ENCODE results near the gene SP6. TPM values are rescaled to one million over a fixed set of nuclear protein-coding genes. Genes with fewer than 3 reads are reported as not detected.

The SP6 gene
- total RNA-seq, 1 donor from 2014 or later, result 0.08 TPM

GRCh38 chr17:47820033-47820789, 30.8 kb downstream of the SP6 start:
- intact Hi-C loops (cut with DNase I), result no loop called here
- DNase-seq (no peak), ATAC-seq (ENCODE audit: poor library complexity) (peak; percentile 6)

DNA sequence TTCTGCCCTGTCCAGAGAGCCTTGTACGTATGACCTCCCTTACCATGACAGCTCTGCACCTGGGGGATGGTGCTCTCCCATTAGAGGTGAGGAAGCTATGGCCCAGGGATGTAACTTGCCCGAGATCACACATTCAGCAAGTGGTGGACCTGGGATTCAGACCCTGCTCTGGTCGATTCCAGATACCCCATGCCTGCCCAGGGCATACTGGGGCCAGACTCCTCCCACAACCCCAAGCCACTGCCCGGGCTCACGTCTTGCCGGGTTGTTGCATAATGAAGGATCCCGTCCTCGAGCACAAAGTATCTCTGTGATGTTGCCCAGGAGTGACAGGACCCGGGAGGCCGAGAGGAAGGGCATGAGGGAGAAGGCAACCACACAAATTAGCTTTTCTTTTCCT, 31.5 kb downstream of the SP6 start:
- DNase-seq, result no peak
- intact Hi-C loops (cut with DNase I), result no loop called here
- no peak for ATAC-seq (ENCODE audit: poor library complexity)

DNA sequence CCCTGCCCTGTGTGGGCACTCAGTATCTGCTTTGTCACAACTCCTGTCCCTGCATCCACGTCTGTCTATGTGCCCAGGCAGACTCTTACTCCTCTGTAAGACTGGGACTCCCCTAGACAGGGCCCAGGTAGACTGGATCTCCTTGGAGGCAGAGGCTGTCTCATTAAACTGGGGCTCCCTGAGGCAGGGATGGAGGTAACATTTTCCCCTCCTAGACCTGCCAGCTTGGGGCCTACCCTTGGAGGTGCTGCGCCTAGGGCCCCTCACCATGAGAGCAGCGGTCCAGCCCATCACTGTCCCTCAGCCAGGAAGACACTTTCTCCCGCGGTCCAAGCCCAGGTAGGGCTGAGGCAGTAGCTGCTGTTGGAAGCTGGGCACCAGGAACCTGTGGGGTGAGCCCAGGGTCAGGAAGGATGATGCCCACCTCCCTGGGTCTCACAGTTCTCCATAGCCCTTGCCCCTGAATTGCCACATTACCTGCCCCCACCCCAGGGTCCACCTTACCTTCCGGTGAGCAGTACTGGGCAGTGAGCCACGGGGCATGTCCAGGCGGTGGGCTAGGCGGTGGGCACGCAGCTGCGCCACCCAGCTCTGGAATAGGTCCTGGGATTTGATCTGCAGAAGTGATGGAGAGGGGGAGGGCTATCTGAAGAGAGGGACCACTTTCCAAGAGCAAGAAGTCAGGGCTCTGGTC, 32.8 kb downstream of the SP6 start:
- DNase-seq (no peak), ATAC-seq (ENCODE audit: poor library complexity) (no peak)
- intact Hi-C loops (cut with DNase I), result no loop called here

DNA sequence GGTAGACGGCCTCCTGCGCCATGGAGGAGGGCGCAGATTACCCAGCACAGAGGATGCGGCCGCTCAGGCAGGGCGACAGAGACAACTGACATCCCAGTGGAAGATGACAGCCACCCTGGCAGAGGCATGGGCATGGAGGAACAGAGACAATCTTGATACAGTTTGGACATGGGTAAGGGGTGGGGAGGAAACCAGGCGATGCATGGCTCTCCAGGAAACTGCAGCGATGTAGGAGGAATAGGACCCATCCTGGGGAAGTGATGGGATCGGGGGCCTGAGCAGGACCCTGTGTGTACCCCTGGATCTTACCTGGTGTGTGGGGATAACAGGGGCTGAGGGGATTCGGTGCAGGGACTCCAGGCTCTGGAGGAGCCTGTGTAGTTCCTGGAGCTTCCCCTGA, 34.0 kb downstream of the SP6 start:
- ATAC-seq (ENCODE audit: poor library complexity) (no peak), DNase-seq (no peak)
- intact Hi-C loops (cut with DNase I), result no loop called here

- ATAC-seq (ENCODE audit: poor library complexity) (no peak), DNase-seq (no peak)
- intact Hi-C loops (cut with DNase I), result no loop called here
Measured at GRCh38 chr17:47816111-47816735, 34.7 kb downstream of the SP6 start.

- DNase-seq (no peak), ATAC-seq (ENCODE audit: poor library complexity) (no peak)
- intact Hi-C loops (cut with DNase I), result no loop called here
Measured at GRCh38 chr17:47815106-47815918, 35.7 kb downstream of the SP6 start.

DNA sequence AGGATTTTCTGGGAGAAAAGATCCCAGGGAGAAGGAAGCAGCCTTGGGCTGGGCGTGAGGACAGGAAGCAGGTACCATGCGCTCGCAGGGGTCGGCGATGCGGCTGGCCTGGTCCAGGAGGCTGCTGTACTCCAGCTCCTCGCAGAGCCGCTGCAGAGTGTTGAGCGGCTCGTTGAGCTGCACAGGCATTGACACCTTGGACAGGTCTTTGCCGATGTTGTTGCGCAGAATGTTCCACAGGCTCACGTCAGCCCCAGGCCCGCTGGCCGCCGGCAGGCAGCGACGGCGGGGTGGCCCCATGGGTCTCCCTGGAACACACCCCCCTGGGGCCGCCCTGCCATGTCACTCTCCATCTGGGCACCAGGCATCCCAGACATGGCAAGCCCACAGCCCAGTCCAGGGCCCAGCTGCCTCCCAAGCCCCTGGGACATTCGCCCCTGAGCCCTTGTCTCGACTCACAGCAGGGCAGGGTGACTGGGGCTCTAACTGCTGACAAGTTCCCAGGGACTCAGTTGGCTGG, 37.4 kb downstream of the SP6 start:
- ATAC-seq (ENCODE audit: poor library complexity) (no peak), DNase-seq (no peak)
- intact Hi-C loops (cut with DNase I), result no loop called here

DNA sequence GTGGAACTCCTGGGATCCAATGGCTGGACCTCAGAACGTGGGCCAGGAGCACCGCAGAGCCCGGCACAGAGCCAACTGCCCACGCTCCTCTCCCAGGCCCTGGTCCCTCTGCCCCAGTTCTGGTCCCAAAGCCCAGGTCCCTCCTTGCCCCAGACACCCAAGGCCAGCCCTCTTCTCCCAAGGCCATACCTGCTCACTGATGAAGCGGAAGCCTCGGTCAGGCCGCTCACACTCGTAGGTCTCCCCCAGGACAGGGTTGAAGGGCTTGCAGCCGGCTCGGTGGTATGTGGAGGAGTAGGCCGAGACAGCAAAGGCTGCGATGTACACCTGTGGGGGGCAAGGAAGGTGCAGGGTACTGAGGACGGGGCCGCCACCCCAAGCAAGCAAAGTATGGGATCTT, 37.9 kb downstream of the SP6 start:
- ATAC-seq (ENCODE audit: poor library complexity) (no peak), DNase-seq (no peak)
- intact Hi-C loops (cut with DNase I), result no loop called here

- ATAC-seq (ENCODE audit: poor library complexity) (no peak), DNase-seq (no peak)
- intact Hi-C loops (cut with DNase I), result no loop called here
Measured at GRCh38 chr17:47812146-47812920, 38.6 kb downstream of the SP6 start.

GRCh38 chr17:47811709-47812108, 39.3 kb downstream of the SP6 start:
- no peak for ATAC-seq (ENCODE audit: poor library complexity)
- intact Hi-C loops (cut with DNase I), result no loop called here
- no peak for DNase-seq

GRCh38 chr17:47810901-47811635, 39.9 kb downstream of the SP6 start:
- intact Hi-C loops (cut with DNase I), result no loop called here
- no peak for ATAC-seq (ENCODE audit: poor library complexity)
- no peak for DNase-seq

- intact Hi-C loops (cut with DNase I), result no loop called here
- peak; percentile 9 for ATAC-seq (ENCODE audit: poor library complexity)
- no peak for DNase-seq
Measured at GRCh38 chr17:47810200-47810821, 40.7 kb downstream of the SP6 start.

DNA sequence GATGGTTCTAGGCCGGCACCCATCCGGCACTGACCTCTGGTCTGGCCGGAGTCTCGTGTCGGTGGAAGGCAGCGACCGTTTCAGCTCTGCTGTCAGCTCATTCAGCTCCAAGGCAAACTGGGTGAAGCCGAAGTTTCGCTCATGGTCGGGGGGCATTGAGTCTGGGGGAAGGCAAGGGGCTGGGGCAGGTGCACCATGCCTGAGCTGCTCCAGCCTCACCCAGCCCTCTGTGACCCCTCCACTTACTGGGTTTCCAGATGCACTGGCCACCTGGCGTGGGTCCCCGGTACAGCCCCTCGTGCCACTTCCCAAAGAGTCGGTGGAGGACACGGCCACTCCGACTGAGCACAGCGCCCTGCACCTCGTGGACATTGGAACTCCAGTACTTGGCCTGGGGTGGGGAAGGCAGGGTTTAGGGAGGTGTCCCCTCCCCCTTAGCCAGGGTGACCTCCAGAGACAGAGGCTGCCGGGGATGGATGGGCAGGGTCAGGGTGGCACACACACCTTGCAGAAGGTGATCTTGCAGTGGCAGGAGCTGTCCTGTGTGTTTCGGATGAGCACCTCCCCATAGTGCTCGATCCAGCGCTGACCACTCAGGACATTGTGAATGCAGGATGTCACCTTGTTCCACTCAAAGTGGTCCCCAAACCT, 42.0 kb downstream of the SP6 start:
- intact Hi-C loops (cut with DNase I), result no loop called here
- no peak for DNase-seq
- no peak for ATAC-seq (ENCODE audit: poor library complexity)

- ATAC-seq (ENCODE audit: poor library complexity) (no peak), DNase-seq (no peak)
- intact Hi-C loops (cut with DNase I), result no loop called here
Measured at GRCh38 chr17:47808036-47808829, 42.7 kb downstream of the SP6 start.

DNA sequence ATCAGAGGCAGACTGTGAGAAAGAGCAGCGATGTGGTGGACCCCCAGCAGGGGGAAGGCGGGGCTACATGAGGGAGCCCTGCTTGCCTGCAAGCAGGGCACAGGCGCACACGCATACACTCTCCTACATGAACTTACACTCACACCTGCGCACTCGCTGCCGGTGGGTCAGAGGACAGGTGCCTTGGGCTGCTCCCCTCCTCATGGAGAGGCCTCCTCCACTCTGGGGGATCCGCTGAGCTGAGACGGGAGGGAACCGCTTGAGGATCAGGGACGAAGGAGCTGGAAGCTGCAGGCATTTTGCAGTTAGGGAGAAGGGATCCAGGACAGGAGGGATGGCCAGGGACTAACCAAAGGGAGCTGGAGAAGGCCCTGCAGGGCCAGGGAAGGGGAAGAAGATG, 43.5 kb downstream of the SP6 start:
- no peak for DNase-seq
- ATAC-seq (ENCODE audit: poor library complexity), result no peak
- intact Hi-C loops (cut with DNase I), result no loop called here

DNA sequence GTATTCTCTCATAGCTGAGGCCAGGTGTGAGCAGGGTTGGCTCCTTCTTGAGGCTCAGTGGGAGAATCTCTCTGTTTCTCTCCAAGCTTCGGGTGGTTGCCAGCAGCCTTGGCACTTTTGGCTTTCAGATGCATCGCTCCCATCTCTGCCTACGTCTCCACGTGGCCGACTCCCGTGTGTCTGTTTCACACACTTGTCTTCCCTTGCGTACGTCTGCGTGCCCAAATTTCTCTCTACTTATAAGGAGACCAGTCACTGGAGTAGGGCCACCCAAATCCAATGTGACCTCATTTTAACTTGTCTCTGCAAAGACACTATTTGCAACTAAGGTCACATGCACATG, 44.1 kb downstream of the SP6 start:
- DNase-seq, result no peak
- intact Hi-C loops (cut with DNase I), result no loop called here
- ATAC-seq (ENCODE audit: poor library complexity), result no peak
